Measurements from ENCODE around the gene DAD1. TPM values are rescaled to one million over a fixed set of nuclear protein-coding genes. Genes with fewer than 3 reads are reported as not detected.

The DAD1 gene
- total RNA-seq, 1 donor from 2014 or later = 149 TPM

DNA sequence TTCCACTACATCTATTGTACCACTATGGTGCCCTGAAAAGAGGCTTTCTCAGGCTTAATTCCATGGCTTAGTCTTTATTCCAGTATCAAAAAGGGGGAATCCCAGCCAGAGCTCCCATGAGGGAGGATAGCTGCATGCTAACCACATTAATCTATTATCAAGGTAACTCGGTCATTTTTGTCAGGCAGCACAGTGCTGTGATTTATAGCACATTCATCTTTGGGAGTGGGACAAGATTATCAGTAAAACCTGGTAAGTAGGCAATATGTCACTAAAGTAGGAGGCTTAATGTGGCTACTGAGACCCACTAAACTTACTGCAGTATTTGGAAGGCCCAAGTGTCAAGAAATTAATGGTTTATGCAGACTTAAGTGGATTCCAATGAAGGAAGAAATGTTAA lies 58.9 kb downstream of the DAD1 start:
- H3K4me3 Mint-ChIP-seq (ENCODE audit: low read depth) = no peak overlapping the region
- no peaks in the 10 kb centered on the region for H3K9me3 Mint-ChIP-seq (ENCODE audit: low read depth)
- H3K36me3 Mint-ChIP-seq (ENCODE audit: insufficient read depth) = no peaks in the 10 kb centered on the region
- H3K4me1 Mint-ChIP-seq (ENCODE audit: low read depth) = peaks cover 17% of the 10 kb centered on the region
- TF ChIP-seq, protein P1, sequence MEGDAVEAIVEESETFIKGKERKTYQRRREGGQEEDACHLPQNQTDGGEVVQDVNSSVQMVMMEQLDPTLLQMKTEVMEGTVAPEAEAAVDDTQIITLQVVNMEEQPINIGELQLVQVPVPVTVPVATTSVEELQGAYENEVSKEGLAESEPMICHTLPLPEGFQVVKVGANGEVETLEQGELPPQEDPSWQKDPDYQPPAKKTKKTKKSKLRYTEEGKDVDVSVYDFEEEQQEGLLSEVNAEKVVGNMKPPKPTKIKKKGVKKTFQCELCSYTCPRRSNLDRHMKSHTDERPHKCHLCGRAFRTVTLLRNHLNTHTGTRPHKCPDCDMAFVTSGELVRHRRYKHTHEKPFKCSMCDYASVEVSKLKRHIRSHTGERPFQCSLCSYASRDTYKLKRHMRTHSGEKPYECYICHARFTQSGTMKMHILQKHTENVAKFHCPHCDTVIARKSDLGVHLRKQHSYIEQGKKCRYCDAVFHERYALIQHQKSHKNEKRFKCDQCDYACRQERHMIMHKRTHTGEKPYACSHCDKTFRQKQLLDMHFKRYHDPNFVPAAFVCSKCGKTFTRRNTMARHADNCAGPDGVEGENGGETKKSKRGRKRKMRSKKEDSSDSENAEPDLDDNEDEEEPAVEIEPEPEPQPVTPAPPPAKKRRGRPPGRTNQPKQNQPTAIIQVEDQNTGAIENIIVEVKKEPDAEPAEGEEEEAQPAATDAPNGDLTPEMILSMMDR (IDR thresholded peaks at IDR 0.05; ENCODE audit: unreplicated experiment) = no peak
- no peaks in the 10 kb centered on the region for H3K27me3 Mint-ChIP-seq
- peak overlapping the region; percentile 14 for H3K27ac Mint-ChIP-seq
- no peak for DNase-seq (ENCODE audit: low spot score, unreplicated experiment)

DNA sequence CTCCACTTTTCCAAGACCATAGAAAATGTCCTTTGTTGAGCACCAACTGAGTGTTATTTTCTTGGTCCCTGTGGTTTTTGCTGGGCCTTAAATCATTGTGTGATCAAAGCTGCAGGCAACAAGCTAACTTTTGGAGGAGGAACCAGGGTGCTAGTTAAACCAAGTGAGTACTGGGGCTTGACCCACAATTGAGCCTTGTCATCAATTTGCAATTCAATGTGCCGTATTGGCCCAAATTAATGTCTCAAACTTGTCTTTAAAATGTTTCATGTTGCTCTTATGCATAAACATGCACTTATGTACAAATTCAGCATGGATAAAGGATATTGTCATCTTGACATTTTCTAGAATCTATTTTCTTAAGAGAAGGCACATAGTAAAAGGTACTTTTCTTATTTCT lies 62.3 kb downstream of the DAD1 start:
- DNase-seq (ENCODE audit: low spot score, unreplicated experiment) = no peak
- Mint-ChIP-seq H3K36me3 (ENCODE audit: insufficient read depth) (no peaks in the 10 kb centered on the region), H3K9me3 (ENCODE audit: low read depth) (peaks cover 6% of the 10 kb centered on the region), H3K4me1 (ENCODE audit: low read depth) (peaks cover 50% of the 10 kb centered on the region), H3K4me3 (ENCODE audit: low read depth) (no peak overlapping the region), H3K27ac (no peak overlapping the region), H3K27me3 (no peaks in the 10 kb centered on the region)
- TF ChIP-seq, protein P1 (IDR thresholded peaks at IDR 0.05; ENCODE audit: unreplicated experiment) = no peak

DNA sequence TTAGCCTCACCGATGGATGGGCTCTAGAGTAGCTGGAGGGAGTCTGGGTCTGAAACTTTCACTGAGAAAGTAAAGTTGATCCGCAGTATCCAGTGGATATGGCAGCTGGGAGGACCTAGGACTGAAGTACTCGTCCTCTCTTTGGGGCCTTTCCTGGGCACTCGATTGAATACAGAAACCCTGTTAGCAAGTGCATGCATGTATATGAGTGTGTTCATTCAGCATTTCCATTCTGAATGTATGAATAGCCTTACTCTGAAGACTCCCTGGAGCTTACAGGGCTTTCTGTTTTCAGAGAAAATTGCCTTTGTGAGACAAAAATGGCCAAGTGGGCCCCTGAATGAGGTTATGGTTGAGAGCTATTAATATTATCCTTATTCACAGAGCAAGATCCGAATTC lies 62.8 kb downstream of the DAD1 start:
- TF ChIP-seq, protein P1 (IDR thresholded peaks at IDR 0.05; ENCODE audit: unreplicated experiment) = no peak
- no peak overlapping the region for H3K27ac Mint-ChIP-seq
- H3K4me1 Mint-ChIP-seq (ENCODE audit: low read depth) = peaks cover 54% of the 10 kb centered on the region
- H3K9me3 Mint-ChIP-seq (ENCODE audit: low read depth) = peaks cover 6% of the 10 kb centered on the region
- H3K4me3 Mint-ChIP-seq (ENCODE audit: low read depth) = no peak overlapping the region
- no peak for DNase-seq (ENCODE audit: low spot score, unreplicated experiment)
- H3K27me3 Mint-ChIP-seq = no peaks in the 10 kb centered on the region
- no peaks in the 10 kb centered on the region for H3K36me3 Mint-ChIP-seq (ENCODE audit: insufficient read depth)

DNA sequence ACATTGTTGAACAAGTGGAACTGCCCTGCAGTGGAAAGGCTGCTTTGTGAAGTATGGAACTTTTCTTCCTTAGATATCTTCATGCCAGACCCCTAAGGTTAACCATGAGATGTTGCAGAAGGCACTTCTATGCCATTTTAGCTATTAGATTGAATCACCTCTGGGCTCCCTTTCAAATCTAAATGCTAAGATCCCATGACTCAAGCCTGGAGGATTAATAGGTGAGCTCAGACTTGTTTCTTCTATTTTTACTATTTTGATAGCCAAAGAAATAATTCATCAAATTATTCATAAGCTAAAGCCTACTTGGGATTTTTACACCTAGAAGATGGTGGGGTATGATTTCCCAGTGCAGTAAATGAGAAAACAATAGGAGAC lies 64.3 kb downstream of the DAD1 start:
- Mint-ChIP-seq H3K27ac (peak overlapping the region; percentile 23), H3K4me1 (ENCODE audit: low read depth) (peaks cover 59% of the 10 kb centered on the region)

DNA sequence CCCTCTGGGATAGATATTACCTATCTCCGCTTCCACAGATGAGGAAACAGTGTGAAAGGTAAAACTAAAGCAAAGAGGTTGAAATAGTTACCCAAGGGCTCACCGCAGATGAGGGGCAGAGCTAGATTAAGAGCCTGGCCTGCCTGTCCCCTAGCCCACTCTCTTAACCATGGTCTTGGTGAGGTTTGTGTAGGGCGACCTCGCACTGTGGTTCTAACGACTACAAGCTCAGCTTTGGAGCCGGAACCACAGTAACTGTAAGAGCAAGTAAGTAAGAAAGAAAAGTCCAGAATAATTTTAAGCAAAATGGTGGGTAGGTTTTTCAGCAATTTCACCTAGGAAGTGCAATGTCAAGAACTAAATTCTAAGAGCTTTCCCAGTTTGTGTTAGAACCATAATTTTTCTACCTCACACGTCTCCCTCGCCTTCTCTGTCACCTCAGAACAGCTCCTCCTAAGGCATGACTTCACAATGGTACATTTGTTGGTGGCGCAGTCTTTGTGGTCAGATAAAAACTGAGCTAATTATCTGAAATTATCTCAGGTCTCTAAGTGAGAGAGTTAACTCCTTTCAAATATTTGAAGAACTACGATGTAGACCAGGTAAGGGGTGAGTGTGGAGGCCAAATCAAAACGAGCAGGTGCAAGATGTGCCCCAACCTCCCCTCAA lies 64.8 kb downstream of the DAD1 start:
- Mint-ChIP-seq H3K27ac (peak overlapping the region; percentile 27), H3K4me3 (ENCODE audit: low read depth) (no peak overlapping the region), H3K9me3 (ENCODE audit: low read depth) (peaks cover 6% of the 10 kb centered on the region), H3K36me3 (ENCODE audit: insufficient read depth) (no peaks in the 10 kb centered on the region), H3K4me1 (ENCODE audit: low read depth) (peaks cover 60% of the 10 kb centered on the region), H3K27me3 (no peaks in the 10 kb centered on the region)
- no peak for DNase-seq (ENCODE audit: low spot score, unreplicated experiment)
- TF ChIP-seq, protein P1 (IDR thresholded peaks at IDR 0.05; ENCODE audit: unreplicated experiment) = no peak

More for the DNA sequence above, 64.3 kb downstream of the DAD1 start:
- no peak overlapping the region for H3K4me3 Mint-ChIP-seq (ENCODE audit: low read depth)
- TF ChIP-seq, protein P1 (IDR thresholded peaks at IDR 0.05; ENCODE audit: unreplicated experiment) = no peak
- no peak for DNase-seq (ENCODE audit: low spot score, unreplicated experiment)
- H3K9me3 Mint-ChIP-seq (ENCODE audit: low read depth) = peaks cover 6% of the 10 kb centered on the region
- no peaks in the 10 kb centered on the region for H3K27me3 Mint-ChIP-seq
- H3K36me3 Mint-ChIP-seq (ENCODE audit: insufficient read depth) = no peaks in the 10 kb centered on the region

Measured in progenitor cell of endocrine pancreas (in vitro differentiated cells).